ENCODE data around the gene TLR6. TPM values are rescaled to one million over a fixed set of nuclear protein-coding genes. Genes with fewer than 3 reads are reported as not detected.

TLR6 gene
- total and polyA plus RNA-seq, 4 donors, result 0.26 to 2.1 (median 1.3) TPM

GRCh38 chr4:38898245-38898644 is 41.6 kb upstream of the TLR6 start:
- WGBS, result 84% methylated on average over 7 of the region's 7 CpGs
- Histone ChIP-seq H3K4me3 (ENCODE audit: low read depth in 1 of 3, low read length in 3 of 3) (no peak overlapping the region), H3K27ac (ENCODE audit: low read depth in 1 of 2, low read length in 2 of 2) (no peak overlapping the region), H3K9me3 (ENCODE audit: control insufficient read depth in 4 of 4, low read length in 3 of 4) (no peaks in the 10 kb centered on the region), H3K27me3 (ENCODE audit: control insufficient read depth in 4 of 4, insufficient read depth in 4 of 4, low read length in 3 of 4) (no peaks in the 10 kb centered on the region), H3K4me1 (ENCODE audit: control insufficient read depth in 4 of 4, insufficient read depth in 4 of 4, low read length in 3 of 4) (peaks cover 0 to 10% (median 8%) of the 10 kb centered on the region in 4 donors), H3K9ac (ENCODE audit: low read depth in 1 of 2, low read length in 2 of 2) (no peak overlapping the region), H3K36me3 (ENCODE audit: control insufficient read depth in 4 of 4, insufficient read depth in 3 of 4, low read depth in 1 of 4, low read length in 3 of 4) (peaks cover 6 to 35% (median 12%) of the 10 kb centered on the region in 4 donors)
- no peak for DNase-seq (ENCODE audit: low spot score)
- TF ChIP-seq, protein P1, sequence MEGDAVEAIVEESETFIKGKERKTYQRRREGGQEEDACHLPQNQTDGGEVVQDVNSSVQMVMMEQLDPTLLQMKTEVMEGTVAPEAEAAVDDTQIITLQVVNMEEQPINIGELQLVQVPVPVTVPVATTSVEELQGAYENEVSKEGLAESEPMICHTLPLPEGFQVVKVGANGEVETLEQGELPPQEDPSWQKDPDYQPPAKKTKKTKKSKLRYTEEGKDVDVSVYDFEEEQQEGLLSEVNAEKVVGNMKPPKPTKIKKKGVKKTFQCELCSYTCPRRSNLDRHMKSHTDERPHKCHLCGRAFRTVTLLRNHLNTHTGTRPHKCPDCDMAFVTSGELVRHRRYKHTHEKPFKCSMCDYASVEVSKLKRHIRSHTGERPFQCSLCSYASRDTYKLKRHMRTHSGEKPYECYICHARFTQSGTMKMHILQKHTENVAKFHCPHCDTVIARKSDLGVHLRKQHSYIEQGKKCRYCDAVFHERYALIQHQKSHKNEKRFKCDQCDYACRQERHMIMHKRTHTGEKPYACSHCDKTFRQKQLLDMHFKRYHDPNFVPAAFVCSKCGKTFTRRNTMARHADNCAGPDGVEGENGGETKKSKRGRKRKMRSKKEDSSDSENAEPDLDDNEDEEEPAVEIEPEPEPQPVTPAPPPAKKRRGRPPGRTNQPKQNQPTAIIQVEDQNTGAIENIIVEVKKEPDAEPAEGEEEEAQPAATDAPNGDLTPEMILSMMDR (IDR thresholded peaks at IDR 0.05; ENCODE audit: low read depth, low read length, missing input control), result no peak
- TF ChIP-seq REST (IDR thresholded peaks at IDR 0.05), result no peak
- TF ChIP-seq ZBTB33 (IDR thresholded peaks at IDR 0.05), result no peak
- TF ChIP-seq JUND (IDR thresholded peaks at IDR 0.05), result no peak
- TF ChIP-seq NR2F2 (IDR thresholded peaks at IDR 0.05), result no peak
- TF ChIP-seq YY1 (IDR thresholded peaks at IDR 0.05), result no peak
- TF ChIP-seq RXRA (IDR thresholded peaks at IDR 0.05), result no peak
- no peak for TF ChIP-seq FOXA2 (IDR thresholded peaks at IDR 0.05)
- TF ChIP-seq EGR1 (IDR thresholded peaks at IDR 0.05; ENCODE audit: low read depth in 2 of 2), result no peak
- TF ChIP-seq, protein P2, sequence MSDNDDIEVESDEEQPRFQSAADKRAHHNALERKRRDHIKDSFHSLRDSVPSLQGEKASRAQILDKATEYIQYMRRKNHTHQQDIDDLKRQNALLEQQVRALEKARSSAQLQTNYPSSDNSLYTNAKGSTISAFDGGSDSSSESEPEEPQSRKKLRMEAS (IDR thresholded peaks at IDR 0.05), result no peak
- TF ChIP-seq SP1 (IDR thresholded peaks at IDR 0.05), result no peak
- no peak for TF ChIP-seq GABPA (IDR thresholded peaks at IDR 0.05 in 1 of 2, conservative IDR thresholded peaks at IDR 0.05 in 1 of 2)
- TF ChIP-seq, protein P3, sequence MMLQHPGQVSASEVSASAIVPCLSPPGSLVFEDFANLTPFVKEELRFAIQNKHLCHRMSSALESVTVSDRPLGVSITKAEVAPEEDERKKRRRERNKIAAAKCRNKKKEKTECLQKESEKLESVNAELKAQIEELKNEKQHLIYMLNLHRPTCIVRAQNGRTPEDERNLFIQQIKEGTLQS (IDR thresholded peaks at IDR 0.05), result no peak
- no peak for TF ChIP-seq HNF4A (conservative IDR thresholded peaks at IDR 0.05)
- TF ChIP-seq RAD21 (IDR thresholded peaks at IDR 0.05), result no peak
- TF ChIP-seq FOXA1 (IDR thresholded peaks at IDR 0.05), result no peak
- no peak for TF ChIP-seq HNF4G (IDR thresholded peaks at IDR 0.05)
- TF ChIP-seq TAF1 (conservative IDR thresholded peaks at IDR 0.05), result no peak
